HG02763 (cell line): Measurements from ENCODE around the gene FAR2.
"Not testable (repeated sequence)": the region's sequence is repeated elsewhere in the genome, so short reads cannot be mapped to it uniquely, and the experiment has no call there.

Experiments
- ATAC-seq: cut with Tn5 transposase; IDR thresholded peaks from one replicate; pipeline ENCODE4 v1.9.1; 2021; ENCODE audit warnings: mild to moderate bottlenecking, moderate library complexity; ENCODE audit not compliant: unreplicated experiment

FAR2 gene

DNA sequence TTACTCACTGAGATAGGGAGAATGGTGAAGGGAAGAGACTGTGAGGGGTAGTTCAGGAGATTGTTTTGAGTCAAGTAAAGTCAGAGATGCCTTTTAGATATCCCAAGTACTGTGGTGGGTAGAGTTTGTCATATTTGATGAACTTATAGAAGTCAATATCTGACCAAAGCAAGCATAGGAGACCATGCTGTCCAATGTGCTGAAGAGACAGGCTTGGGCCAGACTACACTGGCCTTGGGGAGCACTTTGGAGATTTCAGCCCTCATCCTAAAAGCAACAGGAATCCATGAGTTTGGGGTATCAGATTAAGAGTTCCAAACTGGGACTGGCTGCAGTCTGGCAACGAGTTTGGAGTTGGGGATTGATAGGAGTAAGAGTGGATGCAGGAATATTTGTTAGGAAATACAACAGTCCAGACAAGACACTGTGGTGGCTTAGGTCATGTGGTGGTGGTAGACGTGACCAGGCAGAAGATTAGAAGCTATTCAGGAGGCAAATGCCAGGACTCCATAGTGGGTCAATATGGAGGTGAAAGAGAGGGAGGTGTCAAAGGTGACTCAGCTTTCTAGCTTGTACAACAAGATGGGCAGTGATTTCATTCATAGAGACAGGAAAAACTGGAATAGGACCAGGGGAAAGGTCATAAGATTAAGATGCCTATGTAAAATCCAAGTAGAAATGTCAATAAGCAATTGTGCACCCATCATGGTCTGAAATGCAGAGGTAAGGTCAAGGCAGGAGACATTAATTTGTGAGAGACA is 81.9 kb downstream of the FAR2 start:
- no peak for ATAC-seq

DNA sequence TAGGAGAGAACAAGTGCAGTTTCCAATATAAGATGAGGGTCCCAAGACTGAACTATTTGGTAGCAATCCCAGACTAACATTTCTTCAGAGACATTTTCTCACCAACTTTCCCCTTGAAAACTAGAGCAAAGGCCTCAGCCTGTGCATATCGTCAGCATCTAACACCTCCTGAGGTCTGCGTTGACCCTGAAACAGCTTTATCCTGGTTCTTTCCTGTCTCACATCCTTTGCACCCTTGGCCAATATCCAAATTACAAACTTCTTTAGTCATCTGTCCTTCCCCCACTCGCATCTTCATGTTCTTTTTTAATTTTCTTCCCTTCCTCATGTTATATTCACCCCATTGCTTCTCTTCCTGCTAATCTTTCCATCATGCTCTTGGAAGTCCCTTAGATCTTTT is 83.0 kb downstream of the FAR2 start:
- no peak for ATAC-seq

DNA sequence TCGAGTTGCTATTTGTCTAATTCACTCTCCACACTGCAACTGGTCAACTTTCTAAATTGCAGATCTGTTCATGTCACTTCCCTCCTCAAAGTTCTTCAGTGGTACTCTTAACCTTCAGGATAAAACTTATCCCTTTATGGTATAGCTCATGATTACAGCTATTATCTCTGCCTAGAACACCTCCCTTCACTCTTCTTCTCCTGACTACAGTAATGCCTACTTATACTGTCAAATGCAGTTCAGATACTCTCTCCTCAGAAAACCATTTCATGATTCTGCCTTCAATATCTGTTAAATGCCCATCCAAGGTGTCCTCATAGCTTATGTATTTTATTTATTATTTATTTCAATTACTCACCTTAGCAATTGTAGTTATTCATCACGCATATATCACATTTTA is 85.5 kb downstream of the FAR2 start:
- no peak for ATAC-seq

DNA sequence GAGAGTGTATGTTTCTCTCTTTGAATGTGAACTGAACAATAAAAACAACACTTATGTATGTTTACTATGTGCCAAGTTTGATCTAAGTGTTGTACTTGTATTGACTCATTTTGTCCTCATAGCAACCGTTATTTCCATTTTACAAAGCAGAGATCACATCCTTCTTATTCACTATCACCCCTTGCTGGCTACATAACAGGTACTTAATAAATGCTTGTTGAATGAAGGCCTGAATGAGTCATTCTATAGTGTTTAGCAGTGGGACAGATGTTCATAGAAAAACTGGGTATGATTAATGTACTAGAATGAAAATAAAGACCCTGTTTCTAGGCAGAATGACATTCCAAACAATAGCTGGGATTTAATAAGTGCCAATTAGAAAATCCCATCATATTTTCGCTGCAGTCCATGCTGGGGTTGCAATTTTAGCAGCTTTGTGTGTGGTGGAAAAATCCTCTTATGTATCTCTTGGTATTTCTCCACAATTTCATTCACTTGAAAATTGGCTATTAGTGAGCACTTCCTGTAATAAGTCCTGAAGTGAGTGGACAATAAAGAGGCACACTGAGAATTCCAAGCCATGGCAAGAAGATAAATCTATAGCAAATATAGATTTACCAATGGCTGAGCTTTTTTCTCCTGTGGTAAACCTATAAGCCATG is 86.0 kb downstream of the FAR2 start:
- ATAC-seq = no peak

DNA sequence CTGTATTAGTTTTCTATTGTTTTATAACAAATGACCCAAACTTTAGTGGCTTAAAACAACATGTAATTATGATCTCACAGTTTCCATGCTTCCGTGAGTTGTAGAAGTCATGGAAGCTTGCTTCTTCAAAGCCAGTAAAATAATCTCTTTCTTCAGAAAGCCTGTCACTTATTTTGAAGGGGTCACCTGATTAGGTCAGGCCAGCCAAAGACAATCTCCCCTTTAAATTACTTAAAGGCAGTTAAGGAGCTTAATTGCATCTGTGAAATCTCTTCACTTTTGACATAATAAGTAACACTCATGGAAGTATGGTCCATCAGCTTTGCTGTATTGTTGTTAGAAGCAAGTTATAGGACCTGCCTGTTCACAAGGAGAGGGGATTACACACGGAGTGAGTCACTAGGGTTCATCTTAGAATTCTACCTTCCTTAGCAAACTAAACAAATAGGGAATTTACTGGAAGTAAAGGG is 89.8 kb downstream of the FAR2 start:
- no peak for ATAC-seq

DNA sequence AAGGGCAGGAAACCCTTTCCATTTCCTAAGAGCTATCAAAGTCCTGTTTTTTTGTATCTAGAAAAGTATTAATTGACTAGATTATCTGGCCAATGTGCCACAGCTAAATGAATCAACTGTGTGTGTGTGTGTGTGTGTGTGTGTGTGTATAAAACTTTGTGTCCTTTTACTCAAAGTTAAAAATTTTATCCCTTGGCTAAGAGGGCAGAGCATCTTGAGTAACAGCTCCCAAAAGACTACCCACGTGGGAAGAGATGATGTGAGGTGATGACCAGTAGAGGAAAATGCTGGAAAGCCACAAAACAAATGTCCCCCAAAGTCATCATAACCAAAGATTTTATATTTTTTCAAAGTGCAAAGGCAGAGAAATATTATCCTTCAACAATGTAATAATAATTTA is 90.3 kb downstream of the FAR2 start:
- no peak for ATAC-seq

DNA sequence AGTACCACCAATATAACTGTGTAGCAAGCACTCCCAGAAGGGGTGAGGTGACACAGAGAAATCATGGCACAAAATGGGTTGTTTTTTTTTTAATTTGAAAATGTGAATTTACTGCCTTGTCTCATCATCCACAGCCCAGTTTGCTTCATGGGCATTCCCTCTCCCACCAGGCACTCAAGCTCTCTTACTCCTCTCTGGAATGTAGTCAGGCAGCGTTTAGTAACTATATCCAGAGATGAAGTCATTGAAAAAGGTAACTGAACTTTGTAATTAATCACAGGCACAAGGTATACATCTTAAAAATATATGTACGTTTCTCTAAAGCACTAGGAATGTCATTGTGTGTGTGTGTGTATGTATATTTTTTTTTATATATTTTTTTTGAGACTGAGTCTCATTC is 91.4 kb downstream of the FAR2 start:
- ATAC-seq = no peak

DNA sequence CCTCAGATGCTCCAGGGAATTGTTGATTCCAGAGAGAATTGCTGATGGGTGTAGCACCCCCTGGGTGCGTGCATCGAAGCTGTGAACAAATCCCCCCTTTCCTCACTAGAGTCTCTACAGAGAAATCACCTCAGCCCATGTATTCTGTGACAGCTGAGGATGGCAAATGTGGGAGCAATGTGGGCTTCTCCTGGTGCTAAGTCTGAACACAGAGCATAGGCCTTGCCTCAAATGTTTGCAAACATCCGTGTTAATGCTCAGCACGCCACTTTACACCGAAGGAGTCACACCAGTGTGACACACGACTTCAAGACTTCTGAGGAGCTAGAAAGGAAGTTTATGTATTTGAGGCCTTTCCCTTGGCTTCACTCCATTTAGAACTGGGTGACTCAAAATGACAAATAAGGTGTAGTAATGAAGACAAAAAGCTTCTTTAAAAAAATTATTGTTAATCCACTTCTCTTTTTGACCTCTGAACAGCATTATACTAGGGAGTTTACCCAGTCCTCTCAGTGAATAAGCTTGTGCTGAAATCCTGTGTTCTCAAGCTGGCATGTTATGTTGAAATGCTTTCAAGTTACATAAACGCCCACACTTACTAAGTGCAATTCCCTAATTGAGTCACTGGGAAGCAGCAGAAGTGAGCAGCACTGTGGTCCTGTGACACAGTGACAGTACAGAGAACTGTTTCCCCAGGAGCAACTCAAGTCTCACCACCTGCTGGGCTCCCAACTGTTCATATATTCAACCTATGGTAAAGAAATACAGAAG is 92.9 kb downstream of the FAR2 start:
- peak; percentile 84 for ATAC-seq

DNA sequence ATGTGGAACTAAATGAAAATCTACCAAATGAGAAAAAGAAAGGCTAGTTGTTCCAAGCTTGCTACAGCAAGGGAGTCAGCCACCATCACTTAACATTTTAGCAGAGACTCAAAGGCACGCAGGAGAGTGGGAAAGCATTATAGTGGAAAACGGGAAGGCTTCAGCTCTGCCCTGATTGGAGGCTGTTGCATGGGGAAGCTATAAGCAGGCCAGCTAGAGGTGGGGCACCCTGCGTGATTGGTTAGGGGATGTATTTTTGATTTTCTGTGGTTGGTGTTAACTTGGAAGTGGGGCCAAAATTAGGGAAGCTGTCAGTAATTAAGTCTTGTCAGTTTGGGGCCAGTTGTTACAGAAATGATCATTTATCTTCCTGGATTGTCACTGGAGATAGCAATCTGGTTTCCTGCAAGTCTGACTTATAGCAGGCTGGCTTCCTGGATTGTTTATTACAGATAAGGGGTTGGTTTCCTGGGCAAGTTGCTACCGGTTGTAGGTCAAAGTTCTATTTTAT is 93.9 kb downstream of the FAR2 start:
- no peak for ATAC-seq

DNA sequence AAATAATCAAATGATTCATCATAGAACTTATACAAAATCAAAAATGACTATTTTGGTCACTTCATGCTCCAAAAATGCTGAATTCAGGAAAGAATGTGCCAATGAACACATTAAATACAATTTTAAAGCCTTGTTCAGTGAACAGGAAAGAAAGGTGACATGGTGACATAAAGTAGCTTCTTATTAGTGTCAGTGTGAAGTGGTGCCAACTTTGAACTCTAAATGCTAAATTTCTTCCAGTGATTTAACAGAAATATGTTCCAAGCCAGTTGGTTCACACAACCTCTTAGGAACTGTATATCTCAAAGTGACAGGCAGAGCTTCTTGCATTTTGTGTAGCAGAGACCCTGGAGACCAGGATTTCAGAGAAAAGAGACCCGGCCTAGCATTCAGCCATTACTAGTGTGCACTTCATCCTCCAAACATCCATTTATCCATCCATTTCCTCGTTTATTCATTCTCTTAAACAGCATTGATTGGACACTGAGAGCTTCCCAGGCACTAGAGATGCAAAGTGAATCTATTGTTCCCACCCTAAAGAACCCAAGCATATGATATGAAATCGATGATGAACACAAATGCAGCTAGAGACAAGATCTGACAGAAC is 95.2 kb downstream of the FAR2 start:
- no peak for ATAC-seq

DNA sequence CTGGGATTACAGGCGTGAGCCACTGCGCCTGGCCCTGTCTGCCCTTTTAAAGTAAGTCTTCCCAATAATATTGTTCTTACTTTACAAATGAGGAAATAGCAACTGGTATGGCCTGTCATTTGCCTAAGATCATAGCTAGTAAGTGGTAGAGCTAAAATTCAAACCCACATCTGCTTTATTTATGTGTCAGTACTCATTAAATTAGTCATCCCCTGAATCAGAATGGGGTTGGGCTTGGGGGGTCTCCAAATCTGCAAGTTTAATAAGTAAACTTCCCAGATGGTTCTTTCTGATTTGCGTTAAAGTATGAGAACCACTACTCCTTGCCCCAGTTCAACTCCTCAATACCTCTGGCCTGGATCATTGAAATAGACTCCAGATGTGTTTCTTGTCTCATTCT is 96.2 kb downstream of the FAR2 start:
- no peak for ATAC-seq

DNA sequence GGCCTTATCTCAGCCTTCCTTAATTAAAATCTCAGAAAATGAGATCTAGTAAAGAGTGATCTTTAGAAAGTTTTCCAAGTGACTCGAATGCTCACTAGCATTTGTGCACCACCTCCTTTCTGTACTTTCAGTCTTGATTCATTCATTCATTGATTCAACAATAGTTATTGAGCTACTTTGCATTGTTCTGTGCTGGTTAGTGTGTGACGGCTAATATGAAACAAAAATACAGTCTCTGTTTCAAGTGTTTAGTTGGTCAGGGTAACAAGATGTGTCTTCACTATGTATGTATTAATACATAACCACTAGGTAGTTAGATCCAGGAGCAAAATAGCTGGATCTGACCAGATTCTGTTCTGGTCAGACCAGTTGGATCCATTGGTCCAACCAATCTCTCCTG is 100.9 kb downstream of the FAR2 start:
- ATAC-seq = no peak

DNA sequence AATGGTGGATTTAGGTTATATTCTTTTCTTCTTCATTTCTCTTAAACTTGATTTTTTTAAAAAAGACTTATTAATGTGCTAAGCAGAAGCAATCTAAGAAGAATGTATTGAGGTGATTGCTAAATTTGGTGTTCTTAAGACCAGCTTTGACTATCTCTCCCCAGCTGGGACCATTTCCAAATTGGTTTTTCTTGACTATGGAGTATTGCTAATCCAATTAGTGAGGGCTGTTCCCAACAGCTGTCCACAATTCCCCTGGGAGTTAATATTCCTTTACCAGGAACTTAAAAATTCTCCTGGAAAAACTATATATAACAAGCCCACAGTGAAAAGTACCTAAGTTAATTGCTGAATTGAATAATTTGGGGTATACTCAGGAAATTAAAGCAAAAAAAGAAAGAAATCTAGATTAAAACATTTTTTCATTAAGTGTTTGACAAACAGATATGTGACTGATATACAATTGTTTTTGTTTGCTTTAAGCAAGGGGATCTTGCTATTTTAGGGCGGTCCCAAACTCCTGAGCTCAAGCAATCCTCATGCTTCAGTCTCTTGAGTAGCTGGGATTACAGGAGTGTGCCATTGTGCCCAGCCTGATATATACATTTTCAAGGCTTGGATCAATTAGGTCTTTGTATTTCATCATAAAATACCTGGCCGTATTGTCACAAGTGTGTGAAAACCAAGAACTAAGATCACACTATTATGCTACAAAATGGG is 105.0 kb downstream of the FAR2 start:
- no peak for ATAC-seq

DNA sequence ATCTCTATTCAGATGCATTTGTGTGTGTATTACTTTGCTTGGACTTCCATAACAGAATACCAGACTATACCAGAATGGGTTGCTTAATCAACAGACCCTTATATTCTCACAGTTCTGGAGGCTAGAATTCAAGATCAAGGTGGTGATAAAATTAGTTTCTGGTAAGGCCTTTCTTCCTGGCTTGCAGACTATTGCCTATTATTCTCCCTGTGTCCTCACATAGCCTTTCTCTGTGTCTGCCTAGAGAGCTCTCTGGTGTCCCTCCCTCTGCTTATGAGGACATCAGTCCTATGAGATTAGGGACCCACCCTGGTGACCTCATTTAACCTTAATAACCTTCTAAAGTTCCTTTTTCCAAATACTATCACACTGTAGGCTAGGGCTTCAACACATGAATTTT is 106.0 kb downstream of the FAR2 start:
- ATAC-seq = no peak

DNA sequence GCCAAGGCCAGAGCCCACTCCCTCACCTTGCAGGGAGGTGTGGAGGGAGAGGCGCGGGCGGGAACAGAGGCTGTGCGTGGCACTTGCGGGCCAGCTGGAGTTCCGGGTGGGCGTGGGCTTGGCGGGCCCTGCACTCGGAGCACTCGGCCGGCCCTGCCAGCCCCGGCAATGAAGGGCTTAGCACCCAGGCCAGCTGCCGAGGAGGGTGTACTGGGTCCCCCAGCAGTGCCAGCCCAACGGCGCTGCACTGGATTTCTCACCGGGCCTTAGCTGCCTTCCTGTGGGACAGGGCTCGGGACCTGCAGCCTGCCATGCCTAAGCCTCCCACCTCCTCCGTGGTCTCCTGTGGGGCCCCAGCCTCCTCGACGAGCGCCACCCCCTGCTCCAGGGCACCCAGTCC is 107.5 kb downstream of the FAR2 start:
- no peak for ATAC-seq

DNA sequence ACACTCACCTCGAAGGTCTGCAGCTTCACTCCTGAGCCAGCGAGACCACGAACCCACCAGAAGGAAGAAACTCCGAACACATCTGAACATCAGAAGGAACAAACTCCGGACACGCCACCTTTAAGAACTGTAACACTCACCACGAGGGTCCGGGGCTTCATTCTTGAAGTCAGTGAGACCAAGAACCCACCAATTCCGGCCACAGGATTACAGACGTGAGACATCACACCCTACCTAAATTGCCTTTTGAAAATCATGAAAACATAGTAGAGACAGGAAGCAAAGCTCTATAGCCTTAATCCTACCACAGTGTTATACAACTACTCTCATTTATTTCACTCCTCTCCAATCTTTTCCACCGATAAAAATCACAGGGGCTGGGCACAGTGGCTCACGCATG is 108.6 kb downstream of the FAR2 start:
- not testable (repeated sequence) for ATAC-seq

DNA sequence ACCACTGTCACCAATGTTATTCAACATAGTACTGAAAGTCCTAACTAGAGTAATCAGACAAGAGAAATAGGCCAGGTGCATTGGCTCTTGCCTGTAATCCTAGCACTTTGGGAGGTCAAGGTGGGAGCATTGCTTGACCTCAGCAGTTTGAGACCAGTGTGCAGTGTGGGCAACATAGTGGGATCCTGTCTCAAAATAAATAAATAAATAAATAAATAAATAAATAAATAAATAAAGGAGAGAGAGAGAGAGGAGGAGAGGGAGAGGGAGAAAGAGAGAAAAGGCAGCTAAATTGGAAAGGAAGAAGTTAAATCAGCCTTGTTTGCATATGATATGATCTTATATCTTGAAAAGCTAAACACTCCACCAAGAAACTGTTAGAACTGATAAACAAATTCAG is 115.3 kb downstream of the FAR2 start:
- ATAC-seq = no peak

DNA sequence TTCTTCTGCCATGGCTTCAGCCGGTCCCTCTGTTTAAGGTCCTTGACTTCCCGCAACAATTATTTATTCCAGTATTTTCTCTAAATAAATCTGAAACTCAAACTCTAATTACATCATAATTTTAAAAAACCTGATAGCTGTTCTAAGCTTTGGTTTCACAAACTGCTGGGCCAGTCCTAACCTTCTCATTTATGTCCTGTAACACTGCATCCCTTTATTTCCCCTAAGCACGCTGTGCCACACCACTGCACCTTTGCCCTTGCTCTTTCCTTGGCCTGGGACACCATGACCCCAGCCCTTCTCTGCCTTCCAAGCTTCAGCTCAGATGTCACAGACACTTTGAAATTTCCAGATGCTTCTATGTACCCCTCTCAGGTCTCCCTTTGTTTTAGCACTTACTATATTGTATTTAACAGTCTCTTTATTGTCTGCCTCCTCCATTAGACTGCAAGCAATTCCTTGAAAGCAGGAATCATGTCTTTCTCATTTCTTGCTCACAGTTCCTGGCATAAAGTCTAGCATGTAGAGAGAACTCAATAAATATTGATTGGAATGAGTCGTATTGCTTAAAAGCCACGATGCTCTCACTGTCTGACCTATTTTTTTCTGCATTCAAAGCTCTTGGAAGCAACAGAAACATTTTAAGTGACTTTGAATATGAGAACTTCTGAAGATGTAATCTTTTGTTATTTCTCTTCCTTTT is 120.8 kb downstream of the FAR2 start:
- no peak for ATAC-seq

DNA sequence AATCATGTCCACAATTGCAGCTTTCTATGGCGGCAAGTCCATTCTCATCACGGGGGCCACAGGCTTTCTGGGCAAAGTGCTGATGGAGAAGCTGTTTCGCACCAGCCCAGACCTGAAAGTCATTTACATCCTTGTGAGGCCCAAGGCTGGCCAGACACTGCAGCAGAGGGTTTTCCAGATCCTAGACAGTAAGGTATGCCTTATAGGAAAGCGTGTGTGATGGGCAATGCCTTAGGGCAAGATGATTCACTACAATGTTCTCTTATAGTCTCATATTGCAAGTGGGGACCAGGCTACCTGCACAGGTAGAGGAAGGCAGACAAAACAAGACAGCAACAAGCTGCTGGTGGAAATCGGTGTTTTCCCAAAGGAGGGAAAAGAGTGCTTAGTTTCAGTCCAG is 121.4 kb downstream of the FAR2 start:
- no peak for ATAC-seq
